GM12865 (cell line): ENCODE results near the gene CIITA.
"Not testable (repeated sequence)": the region's sequence is repeated elsewhere in the genome, so short reads cannot be mapped to it uniquely, and the experiment has no call there.

Experiments
- DNase-seq: peaks from one replicate; pipeline ENCODE4 v3.0.0; 2010; ENCODE audit warnings: low read depth
- H3K4me3 ChIP-seq: 2 replicates; pipeline ENCODE4 v1.5.1; 2011; ENCODE audit warnings: mild to moderate bottlenecking, low read depth, low read length, control low read depth
- CTCF ChIP-seq: IDR thresholded peaks from 2 replicates; pipeline ENCODE4 v1.5.1; 2011; ENCODE audit warnings: low read length, control low read depth, low read depth, inconsistent platforms; ENCODE audit not compliant: insufficient read depth; ENCODE audit errors: missing control alignments

The CIITA gene

GRCh38 chr16:10926094-10926493 is 49.1 kb downstream of the CIITA start:
- DNase-seq, result no peak
- TF ChIP-seq CTCF, result no peak
- H3K4me3 ChIP-seq, result no peak overlapping the region

- no peak for TF ChIP-seq CTCF
- no peak for DNase-seq
- no peak overlapping the region for H3K4me3 ChIP-seq
Measured at GRCh38 chr16:10926867-10927266, 49.9 kb downstream of the CIITA start.

GRCh38 chr16:10927497-10928112 is 50.6 kb downstream of the CIITA start:
- no peak for DNase-seq
- TF ChIP-seq CTCF, result no peak
- no peak overlapping the region for H3K4me3 ChIP-seq

GRCh38 chr16:10929097-10929496 is 52.1 kb downstream of the CIITA start:
- DNase-seq, H3K4me3 ChIP-seq: not testable (repeated sequence)

GRCh38 chr16:10929853-10930754 is 53.1 kb downstream of the CIITA start:
- H3K4me3 ChIP-seq, result no peak overlapping the region
- no peak for TF ChIP-seq CTCF
- DNase-seq, result no peak

GRCh38 chr16:10930755-10931093 is 53.7 kb downstream of the CIITA start:
- no peak for TF ChIP-seq CTCF
- no peak for DNase-seq
- H3K4me3 ChIP-seq, result no peak overlapping the region

GRCh38 chr16:10931134-10931533 is 54.1 kb downstream of the CIITA start:
- DNase-seq, result no peak

More at GRCh38 chr16:10931134-10931533, 54.1 kb downstream of the CIITA start:
- TF ChIP-seq CTCF, result no peak
- no peak overlapping the region for H3K4me3 ChIP-seq
